Caki2 (cell line): Measurements from ENCODE around the gene LCN1. TPM values are rescaled to one million over a fixed set of nuclear protein-coding genes. Genes with fewer than 3 reads are reported as not detected.
"Not testable (repeated sequence)": the region's sequence is repeated elsewhere in the genome, so short reads cannot be mapped to it uniquely, and the experiment has no call there.

Experiments used
- DNase-seq: peaks from one replicate; pipeline ENCODE4 v3.0.0-alpha.2; 2015; ENCODE audit warnings: low read depth
- in situ Hi-C: cut with HindIII; loops from 2 replicates; pipeline ENCODE4 v1.10.0; 2016; ENCODE audit warnings: low sequenced_read_pairs, low pct_unique_long_range_greater_than_20kb, mixed read lengths
- total RNA-seq: library from RNA; depleted of rRNA; stranded (reverse); fragments of >200 nt; shearing (Covaris generic); gene quantifications from 2 replicates; pipeline ENCODE4 v1.2.3, GENCODE V29; 2014; ENCODE audit warnings: low replicate concordance

LCN1 gene
- total RNA-seq, 1 experiment from 2014 or later, result not detected

- DNase-seq, result no peak
- in situ Hi-C loops, result no loop called here
These were observed 5.9 kb upstream of the LCN1 start for GRCh38 chr9:135515083-135515951.

- DNase-seq, result no peak
- in situ Hi-C loops, result no loop called here
These were observed 4.9 kb upstream of the LCN1 start for GRCh38 chr9:135516132-135516860.

- in situ Hi-C loops, result no loop called here
- DNase-seq, result no peak
These were observed 3.8 kb upstream of the LCN1 start for GRCh38 chr9:135517407-135517822.

GRCh38 chr9:135519179-135519971 lies 1.9 kb upstream of the LCN1 start:
- in situ Hi-C loops, result no loop called here
- no peak for DNase-seq

- in situ Hi-C loops, result no loop called here
- no peak for DNase-seq
These were observed 412 bp downstream of the LCN1 start for GRCh38 chr9:135521608-135522095.

- in situ Hi-C loops, result no loop called here
- DNase-seq, result no peak
These were observed 1.1 kb downstream of the LCN1 start for GRCh38 chr9:135522137-135522877.

- in situ Hi-C loops, result no loop called here
- no peak for DNase-seq
These were observed 1.7 kb downstream of the LCN1 start for GRCh38 chr9:135522931-135523330.

- in situ Hi-C loops, result no loop called here
- no peak for DNase-seq
These were observed 2.4 kb downstream of the LCN1 start for GRCh38 chr9:135523521-135524129.

GRCh38 chr9:135524130-135524861 lies 3.1 kb downstream of the LCN1 start:
- in situ Hi-C loops, result no loop called here
- DNase-seq, result no peak

- in situ Hi-C loops, result no loop called here
- no peak for DNase-seq
These were observed 4.2 kb downstream of the LCN1 start for GRCh38 chr9:135525241-135526088.

- no peak for DNase-seq
- in situ Hi-C loops, result no loop called here
These were observed 5.0 kb downstream of the LCN1 start for GRCh38 chr9:135526089-135526729.

GRCh38 chr9:135526730-135527571 lies 5.7 kb downstream of the LCN1 start:
- no peak for DNase-seq
- in situ Hi-C loops, result no loop called here

GRCh38 chr9:135528842-135529435 lies 7.7 kb downstream of the LCN1 start:
- DNase-seq, in situ Hi-C loops: not testable (repeated sequence)

- DNase-seq, result no peak
- in situ Hi-C loops, result no loop called here
These were observed 8.9 kb downstream of the LCN1 start for GRCh38 chr9:135530146-135530545.

GRCh38 chr9:135531096-135531495 lies 9.9 kb downstream of the LCN1 start:
- in situ Hi-C loops, result no loop called here
- no peak for DNase-seq
